DMS 273 (cell line): ENCODE data around the gene WNK2.

Source experiments
- DNase-seq: peaks from one replicate; lab custom pipeline; 2025; ENCODE audit not compliant: unreplicated experiment; lab: John Stamatoyannopoulos, UW

The WNK2 gene

GRCh38 chr9:93253633-93254032, 69.7 kb downstream of the WNK2 start:
- DNase-seq = no peak

- DNase-seq = no peak
These were observed 70.1 kb downstream of the WNK2 start for GRCh38 chr9:93254061-93254481.

DNA sequence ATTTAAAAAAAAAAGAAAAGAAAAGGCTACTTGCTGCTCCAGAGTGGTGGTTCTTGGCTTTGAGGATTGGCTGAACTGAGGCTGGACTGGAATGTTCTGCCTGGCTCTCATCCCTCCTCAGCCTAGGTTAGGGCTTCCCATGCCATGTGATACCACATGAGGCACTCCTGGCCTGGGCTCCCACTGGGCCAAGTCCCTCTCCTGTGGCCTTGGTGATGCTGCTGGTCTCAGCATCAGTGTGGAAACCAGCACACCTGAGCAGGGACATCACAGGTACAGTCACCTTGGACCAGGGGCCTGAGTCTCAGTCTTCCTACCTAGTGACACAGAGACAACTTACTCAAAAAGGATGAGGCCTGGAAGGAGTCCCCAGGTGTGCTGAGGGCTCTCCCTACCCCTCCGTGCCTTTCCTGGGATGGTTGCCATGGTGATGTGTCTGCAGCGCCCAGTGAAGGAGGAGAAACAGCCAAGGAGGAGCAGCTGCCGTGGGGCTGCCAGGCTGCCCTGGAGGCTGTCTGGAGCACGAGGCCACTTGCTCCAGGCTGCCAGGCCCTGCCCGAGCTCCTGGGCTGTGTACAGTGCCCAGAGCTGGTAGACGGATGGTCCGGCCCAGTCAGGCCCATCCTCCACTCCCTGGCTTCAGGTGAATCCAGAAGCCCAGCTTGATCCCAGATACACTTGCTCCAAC, 71.0 kb downstream of the WNK2 start:
- peak; percentile 55 for DNase-seq

GRCh38 chr9:93255494-93255867, 71.5 kb downstream of the WNK2 start:
- no peak for DNase-seq

GRCh38 chr9:93255994-93256877, 72.3 kb downstream of the WNK2 start:
- no peak for DNase-seq

GRCh38 chr9:93256878-93257807, 73.2 kb downstream of the WNK2 start:
- no peak for DNase-seq

- DNase-seq = no peak
These were observed 73.9 kb downstream of the WNK2 start for GRCh38 chr9:93257808-93258331.

GRCh38 chr9:93258419-93258817, 74.5 kb downstream of the WNK2 start:
- no peak for DNase-seq

DNA sequence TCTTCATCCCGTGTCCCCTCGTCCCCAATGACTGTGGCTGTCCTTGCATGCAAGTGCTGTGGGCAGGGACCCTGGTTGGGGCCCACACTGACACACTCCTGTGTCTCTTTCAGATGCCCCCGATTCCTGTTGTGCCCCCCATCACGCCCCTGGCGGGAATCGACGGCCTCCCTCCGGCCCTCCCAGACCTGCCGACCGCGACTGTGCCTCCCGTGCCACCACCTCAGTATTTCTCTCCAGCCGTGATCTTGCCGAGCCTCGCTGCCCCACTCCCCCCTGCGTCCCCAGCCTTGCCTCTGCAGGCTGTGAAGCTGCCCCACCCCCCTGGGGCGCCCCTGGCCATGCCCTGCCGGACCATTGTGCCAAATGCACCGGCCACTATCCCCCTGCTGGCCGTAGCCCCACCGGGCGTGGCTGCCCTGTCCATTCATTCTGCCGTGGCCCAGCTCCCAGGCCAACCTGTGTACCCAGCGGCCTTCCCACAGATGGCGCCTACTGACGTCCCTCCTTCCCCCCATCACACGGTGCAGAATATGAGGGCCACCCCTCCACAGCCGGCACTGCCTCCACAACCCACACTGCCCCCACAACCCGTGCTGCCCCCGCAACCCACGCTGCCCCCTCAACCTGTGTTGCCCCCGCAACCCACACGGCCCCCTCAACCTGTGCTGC, 75.0 kb downstream of the WNK2 start:
- DNase-seq = no peak

DNA sequence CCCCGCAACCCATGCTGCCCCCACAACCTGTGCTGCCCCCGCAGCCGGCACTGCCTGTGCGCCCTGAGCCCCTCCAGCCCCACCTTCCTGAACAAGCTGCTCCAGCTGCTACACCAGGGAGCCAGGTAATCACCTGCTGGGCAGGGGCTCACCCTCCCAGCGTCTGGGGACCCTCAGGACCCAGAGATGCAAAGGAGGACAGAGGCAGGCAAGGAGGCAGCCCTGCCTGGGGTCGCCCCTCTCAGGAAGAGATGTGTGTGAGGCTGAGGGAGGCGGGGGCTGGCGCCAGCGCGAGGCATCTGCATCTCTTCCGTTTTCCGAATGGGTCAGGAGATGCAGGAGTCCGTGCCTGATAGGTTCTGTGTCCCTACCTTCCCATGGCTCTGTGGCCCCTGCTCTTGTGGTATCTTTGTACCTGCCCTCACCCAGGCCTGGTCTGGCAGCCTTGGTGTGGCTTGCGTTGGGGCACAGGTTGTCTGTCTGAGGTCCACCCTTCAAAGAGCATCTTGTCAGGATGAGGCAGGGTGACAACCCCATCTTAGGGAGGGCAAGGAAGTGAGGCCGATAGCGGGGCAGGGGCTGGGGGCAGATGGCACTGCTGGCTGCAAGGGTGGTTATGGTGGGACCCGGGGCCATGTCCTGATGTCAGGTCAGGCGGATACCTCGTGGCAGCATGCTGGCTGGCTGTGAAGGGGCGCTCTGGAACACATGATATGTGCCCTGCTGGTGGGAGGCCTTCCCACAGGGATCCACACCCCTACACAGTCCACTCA, 75.7 kb downstream of the WNK2 start:
- DNase-seq = no peak

DNA sequence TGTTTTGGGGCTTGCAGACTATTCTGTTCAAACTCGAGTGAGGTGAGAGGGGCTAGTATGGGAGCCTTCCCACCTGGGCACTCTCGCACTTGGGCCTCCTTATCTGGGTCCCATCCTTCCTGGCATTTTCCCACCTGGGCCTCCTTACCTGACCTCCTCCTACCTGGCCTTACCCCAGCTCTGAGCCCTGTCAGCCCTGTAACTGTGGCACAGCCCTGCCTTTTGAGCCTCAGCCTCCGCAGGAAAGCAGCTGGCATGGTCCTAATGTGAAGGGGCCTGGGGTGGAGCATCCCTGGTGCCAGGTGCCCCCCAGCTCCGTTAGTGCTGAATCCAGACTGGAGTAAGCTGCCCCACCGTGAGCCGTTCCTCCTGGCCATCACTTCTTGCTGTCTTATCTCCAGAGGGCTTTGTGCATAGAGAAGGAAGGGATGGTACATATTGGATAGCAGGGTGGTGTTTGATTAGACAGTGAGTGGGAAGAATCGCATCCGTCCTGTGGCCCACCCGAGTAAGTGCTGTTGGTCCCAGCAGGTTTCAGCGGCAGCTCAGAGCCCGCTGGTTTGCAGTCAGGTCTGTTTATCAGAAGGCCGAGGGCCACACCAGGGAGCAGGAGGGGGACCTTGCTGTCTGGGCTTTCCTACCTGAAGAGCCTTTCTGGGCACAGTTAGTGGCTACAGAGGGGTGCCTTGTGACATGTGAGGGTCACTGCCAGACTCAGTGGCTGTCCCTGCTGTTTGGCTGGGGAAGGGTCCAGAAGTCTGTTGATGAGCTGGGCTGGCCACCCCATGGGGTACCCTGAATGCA, 76.5 kb downstream of the WNK2 start:
- no peak for DNase-seq

DNA sequence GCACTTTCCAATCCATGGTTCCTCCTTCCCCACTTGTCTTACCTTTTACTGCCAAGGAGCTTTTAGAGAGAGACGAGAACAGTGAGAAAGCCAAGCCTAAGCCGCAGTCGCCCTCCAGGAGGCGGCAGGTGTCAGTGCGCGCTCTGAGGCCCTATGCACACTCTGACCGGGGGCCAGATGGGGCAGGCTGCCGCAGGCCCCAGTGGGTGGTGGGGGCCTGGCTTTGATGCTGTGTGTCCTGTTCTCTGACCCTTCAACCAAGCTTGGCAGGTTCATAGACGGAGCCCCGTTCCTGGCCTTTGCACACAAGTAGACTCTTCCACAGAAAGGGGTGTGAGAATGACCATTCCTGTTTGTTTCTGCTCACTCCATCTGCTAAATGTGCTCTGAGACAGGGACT, 77.3 kb downstream of the WNK2 start:
- peak; percentile 54 for DNase-seq

GRCh38 chr9:93261735-93262523, 78.0 kb downstream of the WNK2 start:
- no peak for DNase-seq

GRCh38 chr9:93262537-93263310, 78.8 kb downstream of the WNK2 start:
- DNase-seq = no peak

DNA sequence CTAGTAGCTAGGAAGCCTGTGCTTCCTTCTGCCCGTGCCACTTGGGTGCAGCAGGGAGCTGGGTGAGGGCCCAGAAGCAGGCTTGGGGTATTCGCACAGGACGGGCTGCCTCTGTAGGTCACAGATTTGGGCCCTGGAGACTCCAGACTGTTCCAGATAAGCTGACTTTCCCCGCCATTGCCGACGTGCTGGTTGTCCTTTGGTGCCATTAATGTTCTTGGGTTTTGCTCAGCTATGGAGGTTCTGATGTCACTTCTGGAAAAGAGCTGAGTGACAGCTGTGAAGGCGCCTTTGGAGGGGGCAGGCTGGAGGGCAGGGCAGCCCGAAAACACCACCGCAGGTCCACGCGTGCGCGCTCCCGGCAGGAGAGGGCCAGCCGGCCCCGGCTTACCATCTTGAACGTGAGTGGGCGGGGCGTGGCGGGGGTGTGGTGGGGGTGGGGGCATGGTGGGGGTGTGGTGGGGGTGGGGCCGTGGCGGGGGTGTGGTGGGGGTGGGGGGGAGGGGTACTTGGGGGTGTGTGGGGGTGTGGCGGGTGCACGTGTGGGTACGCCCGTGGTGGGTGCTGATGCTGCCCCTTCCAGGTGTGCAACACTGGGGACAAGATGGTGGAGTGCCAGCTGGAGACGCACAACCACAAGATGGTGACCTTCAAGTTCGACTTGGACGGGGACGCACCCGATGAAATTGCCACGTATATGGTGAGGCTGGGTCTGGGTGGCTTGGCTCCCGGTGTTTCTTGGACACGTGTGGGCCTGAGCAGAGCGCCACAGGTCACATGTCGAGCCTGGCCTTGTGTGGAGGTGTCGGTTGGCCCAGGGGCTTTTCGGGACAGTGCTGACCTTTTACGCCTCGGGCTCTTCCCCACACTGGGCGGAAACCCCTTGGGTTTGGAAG, 79.6 kb downstream of the WNK2 start:
- no peak for DNase-seq

DNA sequence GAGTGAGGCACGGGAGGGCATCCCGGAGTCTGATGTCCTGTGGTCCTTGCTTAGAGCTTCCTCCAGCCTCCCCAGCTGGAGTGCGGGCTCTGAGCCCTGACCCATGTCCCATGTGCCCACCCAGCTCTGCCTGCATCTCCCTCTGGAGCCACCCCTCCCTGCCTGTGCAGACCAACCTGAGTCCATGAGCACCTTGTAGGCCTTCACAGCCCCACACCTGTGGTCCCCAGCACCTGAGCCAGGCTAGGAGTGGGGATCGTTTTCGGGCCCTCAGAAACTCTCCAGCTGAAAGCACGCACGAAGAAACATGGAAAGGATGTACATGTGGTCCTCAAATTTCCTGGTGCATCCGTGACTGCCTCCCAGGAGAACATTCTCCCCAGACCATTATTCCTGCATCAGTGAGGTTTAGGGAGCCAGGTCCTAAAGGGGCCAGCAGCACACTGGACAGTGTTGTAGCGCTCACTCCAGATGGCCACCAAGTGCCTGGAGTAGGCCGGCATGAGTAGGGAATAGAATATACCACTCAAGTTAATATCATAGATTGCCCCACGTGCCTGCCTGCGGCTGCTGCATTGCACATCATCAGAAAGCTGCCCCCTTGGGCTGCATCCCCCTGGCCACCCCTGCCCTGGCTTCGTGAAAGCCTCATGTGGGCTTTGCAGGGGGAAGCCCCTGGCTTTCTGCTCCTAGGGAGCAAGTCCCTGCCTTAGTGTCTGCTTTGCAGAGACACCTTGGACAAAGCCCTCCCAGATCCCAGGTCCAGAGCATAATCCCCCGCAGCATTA, 80.6 kb downstream of the WNK2 start:
- DNase-seq = no peak
